Iris pigment epithelial cell (primary cell): ENCODE data around the gene KIAA1328.

ENCODE experiments used
- DNase-seq: peaks from one replicate; pipeline ENCODE4 v3.0.0-alpha.2; 2011; ENCODE audit warnings: low read depth

KIAA1328 gene

GRCh38 chr18:37219257-37219656 is 390.3 kb downstream of the KIAA1328 start:
- no peak for DNase-seq

- DNase-seq: no peak
These were observed 393.5 kb downstream of the KIAA1328 start for GRCh38 chr18:37222354-37222998.

GRCh38 chr18:37222999-37223378 is 394.1 kb downstream of the KIAA1328 start:
- DNase-seq: no peak

- DNase-seq: no peak
These were observed 396.4 kb downstream of the KIAA1328 start for GRCh38 chr18:37225279-37225678.

GRCh38 chr18:37230768-37231167 is 401.8 kb downstream of the KIAA1328 start:
- DNase-seq: no peak

- no peak for DNase-seq
These were observed 402.3 kb downstream of the KIAA1328 start for GRCh38 chr18:37231251-37231650.

GRCh38 chr18:37235583-37235982 is 406.7 kb downstream of the KIAA1328 start:
- DNase-seq: no peak

- DNase-seq: no peak
These were observed 409.6 kb downstream of the KIAA1328 start for GRCh38 chr18:37238282-37239108.

- DNase-seq: no peak
These were observed 413.2 kb downstream of the KIAA1328 start for GRCh38 chr18:37242091-37242490.

- no peak for DNase-seq
These were observed 414.1 kb downstream of the KIAA1328 start for GRCh38 chr18:37242826-37243560.

- no peak for DNase-seq
These were observed 414.8 kb downstream of the KIAA1328 start for GRCh38 chr18:37243741-37244140.

GRCh38 chr18:37244618-37245017 is 415.7 kb downstream of the KIAA1328 start:
- no peak for DNase-seq

- DNase-seq: no peak
These were observed 417.9 kb downstream of the KIAA1328 start for GRCh38 chr18:37246779-37247340.

- DNase-seq: no peak
These were observed 418.7 kb downstream of the KIAA1328 start for GRCh38 chr18:37247497-37248161.

- DNase-seq: no peak
These were observed 419.4 kb downstream of the KIAA1328 start for GRCh38 chr18:37248281-37248680.

GRCh38 chr18:37249171-37249886 is 420.4 kb downstream of the KIAA1328 start:
- no peak for DNase-seq

- DNase-seq: no peak
These were observed 421.1 kb downstream of the KIAA1328 start for GRCh38 chr18:37249895-37250618.

- no peak for DNase-seq
These were observed 422.8 kb downstream of the KIAA1328 start for GRCh38 chr18:37251679-37252078.

GRCh38 chr18:37252342-37252741 is 423.4 kb downstream of the KIAA1328 start:
- no peak for DNase-seq

- no peak for DNase-seq
These were observed 424.0 kb downstream of the KIAA1328 start for GRCh38 chr18:37252854-37253393.
